NCI-H82 (cell line): ENCODE measurements around the gene EMC10.
"Not testable (repeated sequence)": the region's sequence is repeated elsewhere in the genome, so short reads cannot be mapped to it uniquely, and the experiment has no call there.

Source experiments
- DNase-seq: peaks from one replicate; lab custom pipeline; 2025; lab: John Stamatoyannopoulos, UW

Gene EMC10

GRCh38 chr19:50476224-50476906 lies at the start of gene EMC10, which contains the start of gene GARIN5A:
Gene EMC10, plus strand, starts transcription at chr19:50476507. Its CDS starts 38 bp downstream, at chr19:50476545.
Gene GARIN5A, minus strand, starts transcription at chr19:50476848. Its CDS starts 460 bp downstream, at chr19:50476388.
- peak; percentile 89 for DNase-seq

- DNase-seq = no peak
Observed at GRCh38 chr19:50427318-50427925, 48.9 kb upstream of the EMC10 start.

- DNase-seq = no peak
Observed at GRCh38 chr19:50427997-50428425, 48.3 kb upstream of the EMC10 start.

- DNase-seq = no peak
Observed at GRCh38 chr19:50428772-50429463, 47.4 kb upstream of the EMC10 start.

- no peak for DNase-seq
Observed at GRCh38 chr19:50430888-50431342, 45.4 kb upstream of the EMC10 start.

GRCh38 chr19:50431343-50432220 lies 44.7 kb upstream of the EMC10 start:
- DNase-seq = peak; percentile 83

- DNase-seq = peak; percentile 25
Observed at GRCh38 chr19:50432221-50433028, 43.9 kb upstream of the EMC10 start, which contains the start of gene MYBPC2. Gene MYBPC2, plus strand, starts transcription at chr19:50432892. Its CDS starts 62 bp downstream, at chr19:50432954.

- DNase-seq = no peak
Observed at GRCh38 chr19:50433201-50434180, 42.8 kb upstream of the EMC10 start.

- DNase-seq = no peak
Observed at GRCh38 chr19:50434525-50434924, 41.8 kb upstream of the EMC10 start.

- DNase-seq = no peak
Observed at GRCh38 chr19:50435221-50435620, 41.1 kb upstream of the EMC10 start.

- no peak for DNase-seq
Observed at GRCh38 chr19:50435627-50436026, 40.7 kb upstream of the EMC10 start.

GRCh38 chr19:50437862-50438449 lies 38.4 kb upstream of the EMC10 start:
- no peak for DNase-seq

GRCh38 chr19:50439130-50439529 lies 37.2 kb upstream of the EMC10 start:
- not testable (repeated sequence) for DNase-seq

- DNase-seq = no peak
Observed at GRCh38 chr19:50444059-50444458, 32.2 kb upstream of the EMC10 start.

- DNase-seq = no peak
Observed at GRCh38 chr19:50447053-50447452, 29.3 kb upstream of the EMC10 start.

GRCh38 chr19:50447750-50448149 lies 28.6 kb upstream of the EMC10 start:
- DNase-seq = no peak

GRCh38 chr19:50449236-50449899 lies 26.9 kb upstream of the EMC10 start:
- no peak for DNase-seq

- no peak for DNase-seq
Observed at GRCh38 chr19:50450369-50451222, 25.7 kb upstream of the EMC10 start.
